BLaER1 (cell line): Measurements from ENCODE around the gene LHFPL6.

Experiments
- H3K27ac ChIP-seq: shearing (Covaris generic); formaldehyde crosslinking; 2 replicates; pipeline ENCODE4 v1.8.1; 2022
- H3K27me3 ChIP-seq: shearing (Covaris generic); formaldehyde crosslinking; 2 replicates; pipeline ENCODE4 v1.8.1; 2022
- H3K36me3 ChIP-seq: shearing (Covaris generic); formaldehyde crosslinking; 2 replicates; pipeline ENCODE4 v1.8.1; 2022
- H3K4me1 ChIP-seq: shearing (Covaris generic); formaldehyde crosslinking; 2 replicates; pipeline ENCODE4 v1.8.1; 2022
- H3K4me2 ChIP-seq: shearing (Covaris generic); formaldehyde crosslinking; 2 replicates; pipeline ENCODE4 v1.8.1; 2022
- H3K4me3 ChIP-seq: shearing (Covaris generic); formaldehyde crosslinking; 2 replicates; pipeline ENCODE4 v1.8.1; 2022
- H3K9ac ChIP-seq: shearing (Covaris generic); formaldehyde crosslinking; 2 replicates; pipeline ENCODE4 v1.8.1; 2022
- H3K9me3 ChIP-seq: shearing (Covaris generic); formaldehyde crosslinking; 2 replicates; pipeline ENCODE4 v1.8.1; 2022
- H4K20me1 ChIP-seq: shearing (Covaris generic); formaldehyde crosslinking; 2 replicates; pipeline ENCODE4 v1.8.1; 2022
- Cebpa-rat ChIP-seq: shearing (Covaris generic); IDR thresholded peaks from 2 replicates; pipeline ENCODE4 v1.8.1; 2022

LHFPL6 gene

DNA sequence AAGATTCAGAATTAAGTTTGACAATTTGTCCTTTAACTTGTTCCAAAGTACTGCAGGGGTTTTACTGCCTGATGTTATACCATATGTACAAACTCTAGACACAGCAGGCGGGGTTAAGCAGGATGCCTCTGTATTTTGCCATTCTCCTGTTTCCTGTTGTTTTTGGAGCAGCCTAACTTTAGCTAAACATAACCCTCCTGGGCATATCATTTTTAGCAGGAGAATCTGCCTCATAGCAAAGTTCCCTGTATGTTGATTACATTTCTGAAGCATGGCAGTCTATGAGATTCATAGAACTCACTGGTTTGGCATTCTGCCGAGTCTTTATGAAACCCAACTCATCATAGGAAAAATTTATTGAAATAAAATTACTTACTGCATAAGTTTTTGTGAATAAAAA is 5.2 kb downstream of the LHFPL6 start:
- no peaks in the 10 kb centered on the region for H4K20me1 ChIP-seq
- H3K9me3 ChIP-seq: no peaks in the 10 kb centered on the region
- H3K36me3 ChIP-seq: no peaks in the 10 kb centered on the region
- no peaks in the 10 kb centered on the region for H3K27me3 ChIP-seq
- no peak overlapping the region for H3K27ac ChIP-seq
- H3K4me2 ChIP-seq: peak overlapping the region; percentile 55
- H3K4me3 ChIP-seq: no peak overlapping the region
- H3K4me1 ChIP-seq: peaks cover 45% of the 10 kb centered on the region
- H3K9ac ChIP-seq: no peak overlapping the region
- TF ChIP-seq Cebpa-rat: no peak

DNA sequence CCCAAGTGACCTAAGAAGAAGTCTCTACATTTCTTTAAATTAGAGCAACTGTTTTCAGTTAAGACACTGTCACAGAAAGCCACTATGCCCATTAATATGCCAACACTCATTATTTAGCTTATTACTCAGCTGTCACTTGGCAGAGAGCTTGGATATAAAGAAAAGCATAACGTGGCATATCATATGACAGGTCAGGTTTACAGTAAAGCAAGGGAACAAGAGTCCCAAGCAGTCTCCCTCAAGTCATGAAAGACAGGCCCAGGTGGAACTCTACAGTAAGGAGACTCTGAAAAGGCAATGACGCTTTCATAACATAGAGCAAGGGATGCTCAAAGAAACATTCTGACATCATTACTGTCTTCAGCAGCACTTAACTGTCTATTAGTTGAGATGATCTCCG is 6.3 kb downstream of the LHFPL6 start:
- no peak for TF ChIP-seq Cebpa-rat
- no peak overlapping the region for H3K4me2 ChIP-seq
- H3K9ac ChIP-seq: no peak overlapping the region

DNA sequence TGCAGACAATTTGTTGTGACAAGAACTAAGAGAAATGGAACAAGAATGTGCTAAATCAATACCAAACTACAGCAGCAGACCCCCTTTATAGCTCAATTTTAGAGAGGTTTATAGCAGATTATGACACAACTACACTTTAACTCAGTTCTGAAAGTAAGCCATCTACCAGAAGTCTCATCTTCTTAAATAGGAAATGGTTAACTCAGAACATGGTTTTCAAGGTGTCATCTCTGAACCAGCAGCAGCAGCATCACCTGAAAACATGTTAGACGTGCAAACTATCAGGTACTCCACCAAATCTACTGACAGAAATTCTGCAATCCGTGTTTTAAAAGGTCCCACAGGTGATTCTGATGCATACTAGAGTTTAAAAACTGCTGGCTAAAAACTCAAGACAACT is 6.8 kb downstream of the LHFPL6 start:
- Histone ChIP-seq H3K36me3 (no peaks in the 10 kb centered on the region), H3K27me3 (no peaks in the 10 kb centered on the region), H3K9me3 (no peaks in the 10 kb centered on the region), H3K9ac (no peak overlapping the region), H3K4me1 (peaks cover 34% of the 10 kb centered on the region), H3K27ac (no peak overlapping the region), H3K4me2 (no peak overlapping the region), H4K20me1 (no peaks in the 10 kb centered on the region), H3K4me3 (no peak overlapping the region)
- TF ChIP-seq Cebpa-rat: no peak

More for the DNA sequence above, 6.3 kb downstream of the LHFPL6 start:
- H3K4me1 ChIP-seq: peaks cover 39% of the 10 kb centered on the region
- no peaks in the 10 kb centered on the region for H3K36me3 ChIP-seq
- no peaks in the 10 kb centered on the region for H3K27me3 ChIP-seq
- H3K4me3 ChIP-seq: no peak overlapping the region
- no peak overlapping the region for H3K27ac ChIP-seq
- no peaks in the 10 kb centered on the region for H3K9me3 ChIP-seq
- no peaks in the 10 kb centered on the region for H4K20me1 ChIP-seq

DNA sequence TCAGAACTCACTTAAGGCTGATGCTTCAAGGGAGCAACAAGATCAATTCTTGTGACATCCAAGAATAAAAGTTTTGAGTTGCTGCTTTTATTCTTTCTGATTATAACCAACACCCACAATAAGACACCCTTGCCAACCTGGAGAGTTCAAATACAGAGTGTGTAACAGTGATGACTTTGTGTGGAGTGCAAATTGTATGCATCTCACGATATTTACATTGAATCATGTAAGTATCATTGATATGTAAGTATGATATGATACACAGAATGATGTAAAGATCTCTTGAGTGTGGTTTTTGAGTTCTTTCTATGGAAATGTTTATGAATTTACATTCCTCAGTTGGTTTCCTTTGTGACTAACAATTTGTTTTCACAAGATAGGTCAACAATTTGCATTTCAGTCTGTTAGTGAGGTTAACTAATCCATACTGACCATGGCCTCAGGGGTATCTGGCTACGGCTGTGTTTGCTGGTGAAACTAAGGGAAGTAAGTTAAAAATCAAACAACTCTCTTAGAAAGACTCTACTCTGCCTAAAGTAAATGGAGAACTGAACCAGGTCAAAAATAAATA is 12.4 kb downstream of the LHFPL6 start:
- Histone ChIP-seq H3K9ac (no peak overlapping the region), H3K4me2 (no peak overlapping the region), H3K4me3 (no peak overlapping the region), H3K36me3 (no peaks in the 10 kb centered on the region), H3K27me3 (no peaks in the 10 kb centered on the region), H3K9me3 (no peaks in the 10 kb centered on the region), H4K20me1 (no peaks in the 10 kb centered on the region), H3K27ac (no peak overlapping the region), H3K4me1 (no peaks in the 10 kb centered on the region)
- no peak for TF ChIP-seq Cebpa-rat

DNA sequence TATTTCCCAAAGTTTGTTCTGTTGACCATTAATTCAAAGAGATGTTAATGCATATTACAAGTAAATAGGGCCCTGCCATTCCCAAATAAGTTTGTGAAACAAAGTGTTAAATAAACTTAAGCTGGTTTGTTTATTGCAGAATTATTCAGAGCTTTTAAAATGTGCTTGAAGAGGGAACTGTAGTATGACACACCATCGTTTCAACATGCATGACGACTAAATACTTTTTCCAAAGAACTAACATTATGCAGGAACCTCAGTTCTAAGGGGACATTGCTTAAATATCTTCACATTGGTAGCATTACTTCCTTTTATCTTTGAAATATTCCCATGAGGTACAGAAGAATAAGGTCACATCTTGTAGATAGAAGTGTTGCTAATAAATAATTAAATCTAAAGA is 14.6 kb downstream of the LHFPL6 start:
- no peaks in the 10 kb centered on the region for H4K20me1 ChIP-seq
- H3K4me3 ChIP-seq: no peak overlapping the region
- H3K4me2 ChIP-seq: no peak overlapping the region
- H3K36me3 ChIP-seq: no peaks in the 10 kb centered on the region
- no peak for TF ChIP-seq Cebpa-rat
- H3K27ac ChIP-seq: no peak overlapping the region
- no peaks in the 10 kb centered on the region for H3K4me1 ChIP-seq
- H3K9me3 ChIP-seq: no peaks in the 10 kb centered on the region
- H3K9ac ChIP-seq: no peak overlapping the region
- H3K27me3 ChIP-seq: no peaks in the 10 kb centered on the region

DNA sequence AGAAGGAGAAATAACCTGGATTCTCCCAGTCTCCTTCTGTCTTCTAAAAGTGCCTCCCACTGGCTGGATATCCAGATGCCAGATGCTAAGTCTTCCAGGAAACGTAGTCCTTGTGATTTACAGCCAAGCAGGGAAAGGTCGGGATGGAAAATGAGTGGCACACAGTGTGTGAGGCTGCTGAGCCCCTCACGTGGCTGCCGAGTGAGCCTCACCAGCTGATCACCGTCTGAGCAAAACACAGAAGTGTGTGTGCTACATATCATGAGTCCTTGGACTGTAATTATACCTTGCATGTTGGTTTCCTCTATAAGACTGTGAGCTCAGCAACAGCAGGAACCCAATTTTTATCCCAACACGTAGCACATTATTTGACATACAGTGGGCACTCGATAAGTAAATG is 15.1 kb downstream of the LHFPL6 start:
- no peak overlapping the region for H3K9ac ChIP-seq
- TF ChIP-seq Cebpa-rat: no peak
- no peak overlapping the region for H3K4me3 ChIP-seq
- no peaks in the 10 kb centered on the region for H3K27me3 ChIP-seq
- no peaks in the 10 kb centered on the region for H3K9me3 ChIP-seq
- no peaks in the 10 kb centered on the region for H3K4me1 ChIP-seq
- no peaks in the 10 kb centered on the region for H4K20me1 ChIP-seq
- no peak overlapping the region for H3K4me2 ChIP-seq
- no peak overlapping the region for H3K27ac ChIP-seq
- H3K36me3 ChIP-seq: no peaks in the 10 kb centered on the region

DNA sequence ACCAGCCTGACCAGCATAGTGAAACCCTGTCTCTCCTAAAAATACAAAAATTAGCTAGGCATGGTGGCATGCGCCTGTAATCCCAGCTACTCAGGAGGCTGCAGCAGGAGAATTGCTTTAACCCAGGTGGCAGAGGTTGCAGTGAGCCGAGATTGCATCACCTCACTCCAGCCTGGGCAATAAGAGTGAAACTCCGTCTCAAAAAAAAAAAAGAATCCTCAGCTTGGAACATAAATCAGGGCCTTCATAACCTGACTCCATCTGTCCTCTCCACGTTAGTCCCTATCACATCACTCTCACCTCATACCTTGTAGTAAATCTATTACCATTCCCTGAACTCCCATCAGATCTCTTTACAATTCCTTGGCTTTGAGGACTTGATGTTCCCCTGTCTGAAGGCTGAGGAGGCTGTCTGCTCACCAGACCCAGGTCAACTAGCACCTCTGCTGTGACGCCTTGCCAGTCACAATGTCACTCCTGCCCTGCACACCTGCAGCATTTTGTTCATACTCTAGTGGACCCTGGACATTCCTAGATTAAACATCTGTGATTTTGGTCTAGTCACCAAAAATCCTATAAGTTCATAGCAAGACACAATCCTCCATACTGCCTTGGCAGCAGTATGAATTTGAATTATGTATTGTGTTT is 15.9 kb downstream of the LHFPL6 start:
- no peak overlapping the region for H3K4me3 ChIP-seq
- no peaks in the 10 kb centered on the region for H3K9me3 ChIP-seq
- no peaks in the 10 kb centered on the region for H4K20me1 ChIP-seq
- no peak for TF ChIP-seq Cebpa-rat
- H3K9ac ChIP-seq: no peak overlapping the region
- H3K27me3 ChIP-seq: no peaks in the 10 kb centered on the region
- H3K4me1 ChIP-seq: no peaks in the 10 kb centered on the region
- H3K4me2 ChIP-seq: no peak overlapping the region
- H3K36me3 ChIP-seq: no peaks in the 10 kb centered on the region
- no peak overlapping the region for H3K27ac ChIP-seq

DNA sequence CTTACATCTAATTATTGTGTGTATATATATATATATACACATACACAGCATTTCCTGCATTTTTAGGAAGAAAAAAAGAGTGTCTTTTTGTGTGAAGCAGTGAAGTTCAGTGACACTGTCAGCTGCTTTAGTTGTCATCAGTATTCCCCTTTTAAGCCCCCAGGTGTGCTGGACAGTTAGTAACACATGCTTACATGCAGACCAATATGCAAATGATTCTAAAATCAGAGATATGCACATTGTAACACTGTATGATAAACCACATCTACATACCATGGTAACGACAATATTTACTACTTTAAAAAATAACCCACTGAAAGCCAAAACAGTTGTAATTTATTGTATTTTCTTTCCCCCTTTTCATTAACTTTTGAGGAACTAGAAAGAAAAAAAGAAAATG is 16.8 kb downstream of the LHFPL6 start:
- Histone ChIP-seq H3K27me3 (no peaks in the 10 kb centered on the region), H3K36me3 (no peaks in the 10 kb centered on the region), H4K20me1 (no peaks in the 10 kb centered on the region), H3K4me1 (no peaks in the 10 kb centered on the region), H3K4me3 (no peak overlapping the region), H3K4me2 (no peak overlapping the region), H3K9me3 (no peaks in the 10 kb centered on the region), H3K27ac (no peak overlapping the region), H3K9ac (no peak overlapping the region)
- no peak for TF ChIP-seq Cebpa-rat

DNA sequence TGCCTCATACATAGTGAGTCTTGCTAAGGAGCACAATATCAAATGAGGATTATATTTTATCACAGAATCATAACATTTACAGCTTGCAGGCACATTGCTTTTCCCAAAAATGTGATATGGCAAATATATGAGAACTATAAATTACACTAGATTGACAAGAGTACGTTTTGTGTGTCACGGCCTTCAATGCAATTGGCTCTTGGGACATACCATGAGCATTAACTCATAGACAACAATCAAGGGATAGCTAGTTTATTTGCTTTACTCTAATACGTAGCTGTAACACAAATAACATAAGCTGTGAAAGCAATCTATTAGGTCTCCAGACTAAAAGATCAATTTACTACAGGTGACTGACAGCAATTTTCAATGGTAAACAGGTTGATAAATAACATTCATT is 17.8 kb downstream of the LHFPL6 start:
- H3K4me3 ChIP-seq: no peak overlapping the region
- H3K9me3 ChIP-seq: no peaks in the 10 kb centered on the region
- no peaks in the 10 kb centered on the region for H3K4me1 ChIP-seq
- H3K27me3 ChIP-seq: no peaks in the 10 kb centered on the region
- H3K27ac ChIP-seq: no peak overlapping the region
- H4K20me1 ChIP-seq: no peaks in the 10 kb centered on the region
- H3K4me2 ChIP-seq: no peak overlapping the region
- no peak overlapping the region for H3K9ac ChIP-seq
- H3K36me3 ChIP-seq: no peaks in the 10 kb centered on the region
- no peak for TF ChIP-seq Cebpa-rat

DNA sequence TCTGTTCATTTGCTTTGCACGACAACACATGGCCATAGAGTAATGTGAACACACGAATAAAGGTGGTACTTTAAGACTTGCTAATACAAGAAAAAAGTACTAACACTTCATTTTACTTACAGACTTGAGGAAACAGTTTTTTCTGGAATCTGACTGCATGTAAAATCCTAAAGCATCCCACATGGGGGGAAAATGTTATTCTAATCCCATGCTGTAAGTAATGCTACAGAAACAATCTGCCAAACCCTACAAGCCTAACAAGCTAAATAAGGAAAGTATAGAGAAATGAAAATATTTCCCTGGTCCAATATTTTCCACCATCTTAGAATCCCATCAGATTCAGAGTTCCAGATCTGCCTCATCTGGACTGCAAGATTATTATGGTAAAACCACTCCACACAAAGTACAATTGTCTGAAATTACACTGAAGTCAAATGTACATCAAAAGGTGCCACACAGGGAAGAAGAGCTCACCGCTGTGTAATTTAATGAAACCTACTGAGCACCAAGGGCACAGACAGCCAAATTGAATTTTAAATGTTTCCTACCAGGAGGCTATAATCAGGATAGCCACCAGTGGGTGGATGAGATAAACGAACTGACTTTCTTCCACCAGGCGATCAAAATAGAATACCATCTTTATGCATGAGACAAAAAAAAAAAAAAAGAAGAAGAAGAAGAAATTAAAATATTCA is 22.0 kb downstream of the LHFPL6 start:
- no peaks in the 10 kb centered on the region for H3K4me1 ChIP-seq
- no peaks in the 10 kb centered on the region for H3K36me3 ChIP-seq
- TF ChIP-seq Cebpa-rat: no peak
- no peak overlapping the region for H3K27ac ChIP-seq
- no peak overlapping the region for H3K9ac ChIP-seq
- H4K20me1 ChIP-seq: no peaks in the 10 kb centered on the region
- H3K9me3 ChIP-seq: no peaks in the 10 kb centered on the region
- no peaks in the 10 kb centered on the region for H3K27me3 ChIP-seq
- no peak overlapping the region for H3K4me3 ChIP-seq
- no peak overlapping the region for H3K4me2 ChIP-seq
